ENCODE results near the gene CLEC17A. TPM values are rescaled to one million over a fixed set of nuclear protein-coding genes. Genes with fewer than 3 reads are reported as not detected.
"Not testable (repeated sequence)": the region's sequence is repeated elsewhere in the genome, so short reads cannot be mapped to it uniquely, and the experiment has no call there.

CLEC17A gene
- total RNA-seq, 1 donor from 2014 or later: not detected

- Mint-ChIP-seq H3K4me3 (ENCODE audit: low read depth) (no peak overlapping the region), H3K9me3 (ENCODE audit: low read depth) (no peaks in the 10 kb centered on the region), H3K4me1 (ENCODE audit: low read depth) (peaks cover 3% of the 10 kb centered on the region), H3K36me3 (ENCODE audit: insufficient read depth) (peaks cover 3% of the 10 kb centered on the region), H3K27ac (no peak overlapping the region), H3K27me3 (no peaks in the 10 kb centered on the region)
- no peak for TF ChIP-seq CTCF (IDR thresholded peaks at IDR 0.05; ENCODE audit: unreplicated experiment)
- no peak for DNase-seq (ENCODE audit: low spot score, unreplicated experiment)
Measured at GRCh38 chr19:14561249-14561648, 21.6 kb upstream of the CLEC17A start.

GRCh38 chr19:14561847-14562351 lies 21.0 kb upstream of the CLEC17A start:
- Mint-ChIP-seq H3K36me3 (ENCODE audit: insufficient read depth) (peaks cover 3% of the 10 kb centered on the region), H3K9me3 (ENCODE audit: low read depth) (no peaks in the 10 kb centered on the region), H3K27me3 (no peaks in the 10 kb centered on the region), H3K4me3 (ENCODE audit: low read depth) (no peak overlapping the region), H3K27ac (no peak overlapping the region), H3K4me1 (ENCODE audit: low read depth) (no peaks in the 10 kb centered on the region)
- TF ChIP-seq CTCF (IDR thresholded peaks at IDR 0.05; ENCODE audit: unreplicated experiment): no peak
- DNase-seq (ENCODE audit: low spot score, unreplicated experiment): no peak

- no peaks in the 10 kb centered on the region for H3K9me3 Mint-ChIP-seq (ENCODE audit: low read depth)
- no peaks in the 10 kb centered on the region for H3K4me1 Mint-ChIP-seq (ENCODE audit: low read depth)
- no peak overlapping the region for H3K27ac Mint-ChIP-seq
- H3K27me3 Mint-ChIP-seq: no peaks in the 10 kb centered on the region
- TF ChIP-seq CTCF (IDR thresholded peaks at IDR 0.05; ENCODE audit: unreplicated experiment): no peak
- DNase-seq (ENCODE audit: low spot score, unreplicated experiment): no peak
- no peak overlapping the region for H3K4me3 Mint-ChIP-seq (ENCODE audit: low read depth)
- H3K36me3 Mint-ChIP-seq (ENCODE audit: insufficient read depth): peaks cover 4% of the 10 kb centered on the region
Measured at GRCh38 chr19:14562660-14563589, 20.0 kb upstream of the CLEC17A start.

- TF ChIP-seq CTCF (IDR thresholded peaks at IDR 0.05; ENCODE audit: unreplicated experiment): no peak
- peaks cover 6% of the 10 kb centered on the region for H3K36me3 Mint-ChIP-seq (ENCODE audit: insufficient read depth)
Measured at GRCh38 chr19:14563590-14563926, 19.3 kb upstream of the CLEC17A start.

GRCh38 chr19:14563989-14564651 lies 18.8 kb upstream of the CLEC17A start:
- Mint-ChIP-seq H3K27ac (no peak overlapping the region), H3K27me3 (no peaks in the 10 kb centered on the region), H3K36me3 (ENCODE audit: insufficient read depth) (peaks cover 7% of the 10 kb centered on the region), H3K9me3 (ENCODE audit: low read depth) (no peaks in the 10 kb centered on the region), H3K4me3 (ENCODE audit: low read depth) (no peak overlapping the region), H3K4me1 (ENCODE audit: low read depth) (no peaks in the 10 kb centered on the region)
- TF ChIP-seq CTCF (IDR thresholded peaks at IDR 0.05; ENCODE audit: unreplicated experiment): no peak
- no peak for DNase-seq (ENCODE audit: low spot score, unreplicated experiment)

More at GRCh38 chr19:14563590-14563926, 19.3 kb upstream of the CLEC17A start:
- Mint-ChIP-seq H3K4me1 (ENCODE audit: low read depth) (no peaks in the 10 kb centered on the region), H3K27ac (no peak overlapping the region), H3K27me3 (no peaks in the 10 kb centered on the region), H3K9me3 (ENCODE audit: low read depth) (no peaks in the 10 kb centered on the region), H3K4me3 (ENCODE audit: low read depth) (no peak overlapping the region)
- DNase-seq (ENCODE audit: low spot score, unreplicated experiment): no peak

GRCh38 chr19:14564652-14565297 lies 18.1 kb upstream of the CLEC17A start:
- not testable (repeated sequence) for H3K27me3 Mint-ChIP-seq; DNase-seq (ENCODE audit: low spot score, unreplicated experiment); H3K4me3 Mint-ChIP-seq (ENCODE audit: low read depth); H3K9me3 Mint-ChIP-seq (ENCODE audit: low read depth); H3K27ac Mint-ChIP-seq; H3K36me3 Mint-ChIP-seq (ENCODE audit: insufficient read depth); H3K4me1 Mint-ChIP-seq (ENCODE audit: low read depth)
